Neural progenitor cell (in vitro differentiated cells): ENCODE measurements around the gene CACNA1C. TPM values are rescaled to one million over a fixed set of nuclear protein-coding genes. Genes with fewer than 3 reads are reported as not detected.

Experiments
- DNase-seq: peaks from one replicate; pipeline ENCODE4 v3.0.0-alpha.2; 2016; ENCODE audit warnings: low spot score
- H2AFZ ChIP-seq: fragments of 200-600 bp; sonication (generic); replicated peaks from 2 replicates; pipeline ENCODE4 v1.6.1; 2016; ENCODE audit warnings: antibody characterized with exemption
- H3F3A ChIP-seq: fragments of 200-600 bp; sonication (generic); 2 replicates; pipeline ENCODE4 v1.6.1; 2016; ENCODE audit warnings: antibody characterized with exemption, low read depth
- H3K27ac ChIP-seq: fragments of 200-600 bp; sonication (generic); 2 replicates; pipeline ENCODE4 v1.5.1; 2016; ENCODE audit warnings: mild to moderate bottlenecking
- H3K27me3 ChIP-seq: fragments of 200-600 bp; sonication (generic); 2 replicates; pipeline ENCODE4 v1.6.1; 2016; ENCODE audit warnings: mild to moderate bottlenecking, moderate library complexity
- H3K36me3 ChIP-seq: fragments of 200-600 bp; sonication (generic); 2 replicates; pipeline ENCODE4 v1.5.1; 2016
- H3K4me1 ChIP-seq: fragments of 200-600 bp; sonication (generic); 2 replicates; pipeline ENCODE4 v1.6.1; 2016; ENCODE audit warnings: mixed run types
- H3K4me2 ChIP-seq: fragments of 200-600 bp; sonication (generic); 2 replicates; pipeline ENCODE4 v1.6.1; 2016
- H3K4me3 ChIP-seq: fragments of 200-600 bp; sonication (generic); 2 replicates; pipeline ENCODE4 v1.5.1; 2016
- H3K79me2 ChIP-seq: fragments of 200-600 bp; sonication (generic); 2 replicates; pipeline ENCODE4 v1.6.1; 2016; ENCODE audit warnings: low read depth
- H3K9ac ChIP-seq: fragments of 200-600 bp; sonication (generic); 2 replicates; pipeline ENCODE4 v1.6.1; 2016
- H3K9me3 ChIP-seq: fragments of 200-600 bp; sonication (generic); 2 replicates; pipeline ENCODE4 v1.5.1; 2016; ENCODE audit warnings: low read depth
- H4K20me1 ChIP-seq: fragments of 200-600 bp; sonication (generic); 2 replicates; pipeline ENCODE4 v1.6.1; 2016; ENCODE audit warnings: low read depth
- H3K27ac Mint-ChIP-seq: 3 replicates; pipeline ENCODE4 v1.8.0; 2021; ENCODE audit warnings: mixed read lengths
- H3K27me3 Mint-ChIP-seq: 2 replicates; pipeline ENCODE4 v1.8.0; 2022; ENCODE audit warnings: low read depth, mild to moderate bottlenecking, inconsistent platforms, moderate library complexity, mixed read lengths; ENCODE audit not compliant: insufficient read depth
- H3K36me3 Mint-ChIP-seq: 3 replicates; pipeline ENCODE4 v1.8.0; 2021; ENCODE audit warnings: mixed read lengths
- H3K4me1 Mint-ChIP-seq: 3 replicates; pipeline ENCODE4 v1.8.0; 2021; ENCODE audit warnings: mixed read lengths
- H3K4me3 Mint-ChIP-seq: 3 replicates; pipeline ENCODE4 v1.8.0; 2021; ENCODE audit warnings: mild to moderate bottlenecking, moderate library complexity, mixed read lengths
- H3K9me3 Mint-ChIP-seq: 3 replicates; pipeline ENCODE4 v1.8.0; 2020; ENCODE audit warnings: mixed read lengths
- CTCF ChIP-seq: fragments of 200-600 bp; sonication (generic); IDR thresholded peaks from 2 replicates; pipeline ENCODE4 v1.5.1; 2017; ENCODE audit warnings: antibody characterized with exemption, mild to moderate bottlenecking
- EZH2 ChIP-seq: fragments of 200-600 bp; sonication (generic); IDR thresholded peaks from 2 replicates; pipeline ENCODE4 v1.6.1; 2017; ENCODE audit warnings: antibody characterized with exemption, mild to moderate bottlenecking, moderate library complexity
- EZH2phosphoT487 ChIP-seq: fragments of 200-600 bp; sonication (generic); IDR thresholded peaks from 2 replicates; pipeline ENCODE4 v1.6.1; 2017; ENCODE audit warnings: antibody characterized with exemption
- total RNA-seq: library from RNA; depleted of rRNA; stranded (reverse); fragments of >200 nt; gene quantifications from 2 replicates; pipeline ENCODE4 v1.2.3, GENCODE V29; 2015; ENCODE audit warnings: low replicate concordance

CACNA1C gene
- total RNA-seq, 1 donor from 2014 or later, result 2.7 TPM

GRCh38 chr12:2114071-2114470, 61.3 kb downstream of the CACNA1C start:
- H3K27me3 Mint-ChIP-seq, result peaks cover 6% of the 10 kb centered on the region
- no peak overlapping the region for H3K27ac ChIP-seq
- no peaks in the 10 kb centered on the region for H3K79me2 ChIP-seq
- TF ChIP-seq EZH2phosphoT487 (no peak), EZH2 (no peak), CTCF (no peak)
- no peak overlapping the region for H3K4me3 Mint-ChIP-seq
- H3F3A ChIP-seq, result no peaks in the 10 kb centered on the region
- no peaks in the 10 kb centered on the region for H4K20me1 ChIP-seq
- no peak overlapping the region for H3K27ac Mint-ChIP-seq
- H3K9ac ChIP-seq, result no peak overlapping the region
- no peaks in the 10 kb centered on the region for H3K36me3 ChIP-seq
- peaks cover 11% of the 10 kb centered on the region for H3K4me1 Mint-ChIP-seq
- no peaks in the 10 kb centered on the region for H3K36me3 Mint-ChIP-seq
- no peaks in the 10 kb centered on the region for H3K9me3 ChIP-seq
- H2AFZ ChIP-seq, result no peak overlapping the region
- no peaks in the 10 kb centered on the region for H3K4me1 ChIP-seq
- no peak overlapping the region for H3K4me3 ChIP-seq
- no peaks in the 10 kb centered on the region for H3K9me3 Mint-ChIP-seq
- H3K4me2 ChIP-seq, result no peak overlapping the region
- H3K27me3 ChIP-seq, result no peaks in the 10 kb centered on the region
- no peak for DNase-seq

- Histone ChIP-seq H3K9ac (no peak overlapping the region), H4K20me1 (no peaks in the 10 kb centered on the region), H3K36me3 (no peaks in the 10 kb centered on the region), H3K4me3 (no peak overlapping the region), H3K9me3 (no peaks in the 10 kb centered on the region), H3K4me2 (no peak overlapping the region), H3K79me2 (no peaks in the 10 kb centered on the region), H3K27me3 (no peaks in the 10 kb centered on the region), H3F3A (no peaks in the 10 kb centered on the region), H3K4me1 (no peaks in the 10 kb centered on the region), H2AFZ (no peak overlapping the region), H3K27ac (no peak overlapping the region)
- H3K9me3 Mint-ChIP-seq, result no peaks in the 10 kb centered on the region
- H3K4me3 Mint-ChIP-seq, result no peak overlapping the region
- DNase-seq, result no peak
- no peaks in the 10 kb centered on the region for H3K36me3 Mint-ChIP-seq
- peak overlapping the region; percentile 33 for H3K27ac Mint-ChIP-seq
- H3K27me3 Mint-ChIP-seq, result peaks cover 9% of the 10 kb centered on the region
- peaks cover 12% of the 10 kb centered on the region for H3K4me1 Mint-ChIP-seq
- no peak for TF ChIP-seq EZH2
Measured at GRCh38 chr12:2115101-2115845, 62.5 kb downstream of the CACNA1C start.

GRCh38 chr12:2117541-2117940, 64.8 kb downstream of the CACNA1C start:
- no peaks in the 10 kb centered on the region for H3K79me2 ChIP-seq
- Mint-ChIP-seq H3K27me3 (peaks cover 9% of the 10 kb centered on the region), H3K4me1 (peaks cover 12% of the 10 kb centered on the region), H3K4me3 (no peak overlapping the region), H3K36me3 (no peaks in the 10 kb centered on the region), H3K27ac (no peak overlapping the region), H3K9me3 (no peaks in the 10 kb centered on the region)
- no peaks in the 10 kb centered on the region for H3K9me3 ChIP-seq
- no peaks in the 10 kb centered on the region for H4K20me1 ChIP-seq
- H3K27me3 ChIP-seq, result no peaks in the 10 kb centered on the region
- no peaks in the 10 kb centered on the region for H3K36me3 ChIP-seq
- H3K4me1 ChIP-seq, result no peaks in the 10 kb centered on the region
- H3K9ac ChIP-seq, result no peak overlapping the region
- no peak overlapping the region for H2AFZ ChIP-seq
- no peak overlapping the region for H3K4me2 ChIP-seq
- no peak for DNase-seq
- H3F3A ChIP-seq, result no peaks in the 10 kb centered on the region
- H3K4me3 ChIP-seq, result no peak overlapping the region
- no peak overlapping the region for H3K27ac ChIP-seq
- no peak for TF ChIP-seq CTCF
- no peak for TF ChIP-seq EZH2phosphoT487
- no peak for TF ChIP-seq EZH2

- TF ChIP-seq CTCF, result no peak
- no peak for TF ChIP-seq EZH2phosphoT487
- no peak for TF ChIP-seq EZH2
- Histone ChIP-seq H2AFZ (no peak overlapping the region), H3F3A (no peaks in the 10 kb centered on the region), H4K20me1 (no peaks in the 10 kb centered on the region), H3K9me3 (no peaks in the 10 kb centered on the region), H3K4me3 (no peak overlapping the region), H3K79me2 (no peaks in the 10 kb centered on the region), H3K27me3 (no peaks in the 10 kb centered on the region), H3K36me3 (no peaks in the 10 kb centered on the region), H3K27ac (no peak overlapping the region), H3K9ac (no peak overlapping the region), H3K4me1 (no peaks in the 10 kb centered on the region), H3K4me2 (no peak overlapping the region)
- Mint-ChIP-seq H3K4me1 (peaks cover 13% of the 10 kb centered on the region), H3K9me3 (no peaks in the 10 kb centered on the region), H3K4me3 (no peak overlapping the region), H3K36me3 (no peaks in the 10 kb centered on the region), H3K27me3 (peaks cover 5% of the 10 kb centered on the region), H3K27ac (no peak overlapping the region)
- no peak for DNase-seq
Measured at GRCh38 chr12:2118061-2118460, 65.3 kb downstream of the CACNA1C start.
